GM10266 (cell line): ENCODE measurements around the gene REG1B.

Experiments
- DNase-seq: peaks from one replicate; pipeline ENCODE4 v3.0.0; 2012; ENCODE audit errors: extremely low spot score
- CTCF ChIP-seq: IDR thresholded peaks from 2 replicates; pipeline ENCODE4 v1.5.1; 2012; ENCODE audit warnings: mild to moderate bottlenecking, low read depth; ENCODE audit not compliant: control insufficient read depth, insufficient read depth; ENCODE audit errors: missing control alignments

The REG1B gene

GRCh38 chr2:79103214-79103613 lies 15.4 kb upstream of the REG1B start:
- TF ChIP-seq CTCF = no peak
- no peak for DNase-seq

DNA sequence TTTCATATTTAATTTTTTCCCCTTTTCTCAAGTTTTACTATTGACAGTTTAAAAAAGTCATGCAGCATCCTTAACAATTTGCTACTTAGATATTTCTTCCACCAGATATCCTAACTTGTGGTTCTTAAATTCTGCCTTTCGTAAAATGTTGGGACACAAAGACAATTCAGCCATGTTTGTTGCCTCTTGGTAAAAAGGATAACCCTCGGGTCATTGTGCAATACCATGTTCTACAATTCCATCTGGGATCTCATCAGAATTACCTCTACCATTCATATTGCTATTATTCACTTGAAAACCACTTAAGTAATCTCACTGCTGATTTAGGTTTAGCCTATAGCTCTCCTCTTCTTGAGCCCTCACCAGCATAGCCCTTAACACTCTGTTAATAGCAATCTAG lies 13.2 kb upstream of the REG1B start:
- DNase-seq = no peak
- no peak for TF ChIP-seq CTCF

GRCh38 chr2:79100285-79100684 lies 12.5 kb upstream of the REG1B start:
- DNase-seq = no peak
- no peak for TF ChIP-seq CTCF

DNA sequence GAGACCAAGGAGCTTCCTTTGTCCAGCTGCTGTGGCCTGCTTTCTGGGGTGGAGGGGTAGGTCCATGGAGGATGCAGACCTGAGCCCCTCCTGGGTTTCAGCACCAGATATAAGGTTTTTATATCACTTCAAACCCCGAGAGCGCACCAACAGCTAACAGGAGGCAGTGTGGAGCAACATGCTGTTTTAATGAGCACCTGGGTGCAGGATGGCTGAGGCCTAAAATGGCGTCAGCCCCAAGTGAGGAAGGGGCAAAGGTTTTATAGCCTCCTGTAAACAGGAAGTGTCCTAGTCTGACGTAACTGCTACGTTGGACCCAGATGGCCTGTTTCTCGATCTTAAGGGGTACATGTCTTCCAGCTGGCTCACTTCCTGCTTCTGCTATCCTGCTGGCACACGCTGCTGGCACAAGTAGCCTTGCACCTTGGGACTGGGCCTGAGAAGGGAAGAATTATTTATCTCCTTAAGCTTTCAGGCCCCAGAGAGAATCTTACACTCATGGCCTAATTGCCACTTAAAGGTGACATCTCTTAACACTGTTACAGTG lies 11.4 kb upstream of the REG1B start:
- DNase-seq = no peak
- TF ChIP-seq CTCF = no peak

DNA sequence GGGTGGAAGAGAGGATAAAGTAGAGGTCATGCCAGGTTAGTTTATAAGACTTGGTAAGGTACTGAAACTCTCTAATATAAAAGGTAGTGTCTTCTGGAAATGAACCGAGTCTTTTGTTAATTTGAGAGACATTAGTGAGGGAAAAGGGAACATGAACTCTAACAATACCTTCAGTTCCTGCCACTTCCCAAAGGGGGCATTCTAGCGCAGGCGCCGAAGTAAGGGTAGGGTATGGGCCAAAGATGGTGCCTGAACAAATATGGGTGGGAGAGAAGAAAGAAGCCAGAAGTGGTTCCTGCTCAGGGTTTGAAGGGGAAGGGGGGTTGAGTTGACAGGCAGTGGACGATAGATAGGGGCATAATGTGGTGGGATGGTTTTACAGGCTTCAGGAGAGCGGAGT lies 10.1 kb upstream of the REG1B start:
- no peak for TF ChIP-seq CTCF
- no peak for DNase-seq

GRCh38 chr2:79090693-79091092 lies 2.9 kb upstream of the REG1B start:
- TF ChIP-seq CTCF = no peak
- DNase-seq = no peak

DNA sequence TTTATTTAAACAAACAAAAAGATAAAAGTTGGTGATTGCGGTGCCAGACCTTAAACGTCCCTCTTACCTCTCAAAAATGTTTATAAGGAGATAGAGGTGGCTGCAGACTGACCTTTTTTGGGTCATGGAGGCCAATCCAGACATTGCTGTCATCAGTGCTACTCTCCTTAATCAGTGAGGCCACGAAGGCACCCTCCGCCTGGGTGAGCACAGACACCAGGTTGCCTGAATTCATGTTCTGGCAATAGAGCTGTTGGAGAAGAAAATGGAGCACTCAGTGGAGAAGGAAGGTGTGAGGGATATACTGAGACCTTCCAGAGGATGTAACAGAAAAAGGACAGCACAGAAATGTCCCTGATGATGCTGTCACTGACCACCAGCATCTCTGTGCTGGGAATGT lies 1.5 kb downstream of the REG1B start:
- no peak for TF ChIP-seq CTCF
- no peak for DNase-seq
